GM23338 (cell line): Measurements from ENCODE around the gene AKR1E2.

Experiments used
- EZH2 ChIP-seq: fragments of 200-600 bp; sonication (generic); IDR thresholded peaks from one replicate; pipeline ENCODE4 v1.8.0; 2017; ENCODE audit warnings: antibody characterized with exemption, mild to moderate bottlenecking, low read depth; ENCODE audit not compliant: unreplicated experiment
- EZH2phosphoT487 ChIP-seq: fragments of 200-600 bp; sonication (generic); IDR thresholded peaks from one replicate; pipeline ENCODE4 v1.8.1; 2018; ENCODE audit warnings: antibody characterized with exemption; ENCODE audit not compliant: unreplicated experiment

- TF ChIP-seq EZH2 (no peak), EZH2phosphoT487 (no peak)
These were observed 59.2 kb downstream of the AKR1E2 start for GRCh38 chr10:4885162-4885561.
